Neuronal stem cell (in vitro differentiated cells): ENCODE data around the gene KRT75.

ENCODE experiments used
- DNase-seq: peaks from one replicate; pipeline ENCODE4 v3.0.0-alpha.2; 2013; ENCODE audit warnings: low spot score
- H2AFZ ChIP-seq: one replicate; pipeline ENCODE4 v1.6.1; 2013; ENCODE audit warnings: mild to moderate bottlenecking, low read length, inconsistent platforms
- H2AK5ac ChIP-seq: 2 replicates; pipeline ENCODE4 v1.6.1; 2013; ENCODE audit warnings: low read depth, mild to moderate bottlenecking, inconsistent platforms, low read length, moderate library complexity, mixed read lengths
- H2BK120ac ChIP-seq: 2 replicates; pipeline ENCODE4 v1.6.1; 2013; ENCODE audit warnings: low read depth, mild to moderate bottlenecking, inconsistent platforms, low read length, moderate library complexity, mixed read lengths
- H2BK12ac ChIP-seq: one replicate; pipeline ENCODE4 v1.6.1; 2013; ENCODE audit warnings: low read length, inconsistent platforms
- H2BK15ac ChIP-seq: 2 replicates; pipeline ENCODE4 v1.6.1; 2013; ENCODE audit warnings: mild to moderate bottlenecking, low read length, inconsistent platforms, mixed read lengths
- H2BK5ac ChIP-seq: one replicate; pipeline ENCODE4 v1.6.1; 2013; ENCODE audit warnings: inconsistent platforms, mild to moderate bottlenecking, low read length, moderate library complexity
- H3K14ac ChIP-seq: one replicate; pipeline ENCODE4 v1.6.1; 2013; ENCODE audit warnings: low read length, inconsistent platforms
- H3K18ac ChIP-seq: 2 replicates; pipeline ENCODE4 v1.6.1; 2013; ENCODE audit warnings: low read length, inconsistent platforms
- H3K23ac ChIP-seq: 2 replicates; pipeline ENCODE4 v1.6.1; 2013; ENCODE audit warnings: low read depth, mild to moderate bottlenecking, mixed read lengths, low read length, inconsistent platforms; ENCODE audit not compliant: poor library complexity
- H3K27ac ChIP-seq: replicated peaks from 3 replicates; pipeline ENCODE4 v1.5.1; 2013; ENCODE audit warnings: low read length, inconsistent platforms
- H3K27me3 ChIP-seq, 3 experiments: 2 replicates each; pipeline ENCODE4 v1.6.1; 2013; ENCODE audit warnings: low read length in 3 of 3, mild to moderate bottlenecking in 2 of 3, inconsistent platforms in 1 of 3, low read depth in 1 of 3, mixed read lengths in 1 of 3, moderate library complexity in 1 of 3; ENCODE audit not compliant: control insufficient read depth in 3 of 3, insufficient read depth in 3 of 3
- H3K36me3 ChIP-seq, 2 donors: replicated peaks in 1 of 2; 2 replicates each; pipeline ENCODE4 v1.6.1; 2013; ENCODE audit warnings: low read length in 2 of 2; ENCODE audit not compliant: control insufficient read depth in 2 of 2, insufficient read depth in 2 of 2
- H3K4ac ChIP-seq: 2 replicates; pipeline ENCODE4 v1.6.1; 2013; ENCODE audit warnings: inconsistent platforms, mild to moderate bottlenecking, low read length, moderate library complexity
- H3K4me1 ChIP-seq, 2 donors: 1 replicate in 1 of 2; 2 replicates in 1 of 2; pipeline ENCODE4 v1.6.1; 2013; ENCODE audit warnings: low read length in 2 of 2, low read depth in 1 of 2; ENCODE audit not compliant: control insufficient read depth in 2 of 2, insufficient read depth in 1 of 2
- H3K4me2 ChIP-seq: one replicate; pipeline ENCODE4 v1.6.1; 2013; ENCODE audit warnings: mild to moderate bottlenecking, low read length, inconsistent platforms; ENCODE audit not compliant: insufficient read depth, poor library complexity, severe bottlenecking
- H3K4me3 ChIP-seq, 2 donors: 2 replicates each; pipeline ENCODE4 v1.5.1; 2013; ENCODE audit warnings: low read length in 2 of 2, mild to moderate bottlenecking in 2 of 2, inconsistent platforms in 1 of 2, moderate library complexity in 1 of 2
- H3K79me1 ChIP-seq: one replicate; pipeline ENCODE4 v1.6.1; 2013; ENCODE audit warnings: low read depth, mild to moderate bottlenecking, inconsistent platforms, low read length, moderate library complexity
- H3K9ac ChIP-seq: one replicate; pipeline ENCODE4 v1.6.1; 2013; ENCODE audit warnings: mild to moderate bottlenecking, low read depth, low read length, inconsistent platforms; ENCODE audit not compliant: poor library complexity
- H3K9me3 ChIP-seq, 2 donors: replicated peaks in 1 of 2; 2 replicates each; pipeline versions ENCODE3 to v1.6.1; 2013; ENCODE audit warnings: low read length in 2 of 2, mild to moderate bottlenecking in 2 of 2, inconsistent platforms in 1 of 2, low read depth in 1 of 2, mixed read lengths in 1 of 2, moderate library complexity in 1 of 2; ENCODE audit not compliant: control insufficient read depth in 2 of 2, insufficient read depth in 1 of 2
- H4K8ac ChIP-seq: one replicate; pipeline ENCODE4 v1.6.1; 2013; ENCODE audit warnings: low read depth, mild to moderate bottlenecking, inconsistent platforms, low read length, moderate library complexity
- H4K91ac ChIP-seq: one replicate; pipeline ENCODE4 v1.6.1; 2013; ENCODE audit warnings: low read length, low read depth, mild to moderate bottlenecking, inconsistent platforms; ENCODE audit not compliant: poor library complexity
- WGBS, 2 donors: extraction: QIAGEN DNeasy Blood & Tissue Kit; methylation state at CpG; one replicate each; pipeline ENCODE4 v1.1.7; 2013; ENCODE audit warnings: missing lambda C conversion rate in 2 of 2, mixed read lengths in 1 of 2; ENCODE audit not compliant: insufficient read length in 2 of 2, insufficient replicate concordance in 1 of 2; ENCODE audit errors: extremely low coverage in 2 of 2; 5-methylcytosine and 5-hydroxymethylcytosine counted together

Gene KRT75

DNA sequence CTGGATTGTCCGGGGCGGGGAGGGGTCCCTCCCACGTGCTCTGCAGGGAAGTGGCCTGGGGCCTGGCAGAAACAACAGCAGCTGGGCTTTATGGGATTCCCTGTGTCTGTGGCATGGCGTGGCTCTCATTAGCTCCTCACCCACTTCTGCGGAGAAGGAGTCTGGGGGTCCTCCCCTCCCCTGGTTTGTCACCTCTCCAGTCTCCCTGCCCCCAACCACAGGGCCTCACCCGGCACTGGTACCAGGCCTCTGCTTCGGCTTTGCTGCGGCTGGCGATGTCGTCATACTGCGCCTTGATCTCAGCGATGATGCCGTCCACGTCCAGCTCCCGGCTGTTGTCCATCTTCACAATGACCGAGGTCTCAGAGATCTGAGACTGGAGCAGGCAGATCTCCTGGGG, 34.4 kb downstream of the KRT75 start:
- peaks cover 0 to 2% of the 10 kb centered on the region in 2 donors for H3K9me3 ChIP-seq
- no peak overlapping the region for H3K23ac ChIP-seq
- peak overlapping the region; percentile 76 for H3K18ac ChIP-seq
- peaks cover 0 to 2% (median 0%) of the 10 kb centered on the region in 3 experiments for H3K27me3 ChIP-seq
- no peak overlapping the region for H2BK12ac ChIP-seq
- no peak for DNase-seq
- H3K4me1 ChIP-seq, result no peaks in the 10 kb centered on the region
- no peak overlapping the region for H3K27ac ChIP-seq
- no peak overlapping the region for H2BK120ac ChIP-seq
- H3K14ac ChIP-seq, result no peak overlapping the region
- H2AFZ ChIP-seq, result no peak overlapping the region
- H2BK15ac ChIP-seq, result no peak overlapping the region
- H3K4ac ChIP-seq, result no peak overlapping the region
- H4K8ac ChIP-seq, result no peak overlapping the region
- H4K91ac ChIP-seq, result peak overlapping the region; percentile 16
- no peaks in the 10 kb centered on the region for H3K36me3 ChIP-seq
- WGBS, 2 donors, result no CpG with 5 or more reads among the region's 16 CpGs
- peak overlapping the region; percentile 6 for H3K9ac ChIP-seq
- H3K4me2 ChIP-seq, result no peak overlapping the region
- H3K79me1 ChIP-seq, result no peaks in the 10 kb centered on the region
- no peak overlapping the region for H3K4me3 ChIP-seq
- H2BK5ac ChIP-seq, result peak overlapping the region; percentile 27
- no peak overlapping the region for H2AK5ac ChIP-seq

DNA sequence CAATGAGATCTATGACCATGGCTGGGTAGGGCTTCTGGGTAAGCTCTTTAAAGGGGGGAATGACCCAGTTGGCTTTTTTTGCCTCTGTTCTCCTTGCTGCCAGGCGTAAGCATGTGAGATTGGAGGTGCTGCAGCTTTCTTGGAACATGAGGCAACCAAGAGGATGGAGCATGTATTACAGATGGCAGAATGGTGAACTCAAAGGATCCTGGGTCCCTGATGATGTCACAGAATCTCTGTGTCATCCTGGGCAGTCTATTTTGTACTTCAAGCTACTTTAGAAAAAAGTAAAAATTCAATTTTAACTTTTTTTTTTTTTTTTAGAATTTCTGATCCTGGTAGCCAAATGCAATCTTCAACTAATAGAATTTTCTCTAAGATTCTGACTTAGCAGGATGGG, 36.0 kb downstream of the KRT75 start:
- WGBS, 2 donors, result no CpG with 5 or more reads among the region's 1 CpG
- H3K4me2 ChIP-seq, result no peak overlapping the region
- no peak for DNase-seq

DNA sequence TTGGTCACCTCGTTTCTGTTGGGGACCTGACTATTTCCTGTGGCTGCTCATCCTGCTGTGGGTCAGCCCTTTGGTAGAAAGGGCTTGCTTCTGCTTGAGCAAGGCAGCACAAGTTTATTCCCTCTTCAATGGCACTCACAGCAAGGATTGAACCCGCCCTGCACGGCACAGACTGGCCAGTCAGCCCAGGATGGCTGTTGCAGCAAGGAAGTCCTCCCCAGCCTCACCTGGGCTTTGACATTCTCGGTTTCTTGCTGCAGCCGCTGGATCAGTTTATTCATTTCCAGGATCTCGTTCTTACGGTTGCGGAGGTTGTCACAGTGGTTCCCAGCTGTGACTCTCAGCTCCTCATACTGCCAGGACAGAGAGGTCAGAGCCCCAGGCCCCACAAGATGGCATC, 37.5 kb downstream of the KRT75 start:
- H3K79me1 ChIP-seq, result no peaks in the 10 kb centered on the region
- peaks cover 0 to 5% (median 2%) of the 10 kb centered on the region in 3 experiments for H3K27me3 ChIP-seq
- no peak overlapping the region for H3K14ac ChIP-seq
- H3K9ac ChIP-seq, result no peak overlapping the region
- H3K36me3 ChIP-seq, result no peaks in the 10 kb centered on the region
- H3K23ac ChIP-seq, result peak overlapping the region; percentile 7
- H3K9me3 ChIP-seq, result peaks cover 0 to 2% of the 10 kb centered on the region in 2 donors
- H4K8ac ChIP-seq, result no peak overlapping the region
- H2BK12ac ChIP-seq, result no peak overlapping the region
- no peak overlapping the region for H2BK5ac ChIP-seq
- H3K4ac ChIP-seq, result no peak overlapping the region
- DNase-seq, result no peak
- H2BK120ac ChIP-seq, result no peak overlapping the region
- no peak overlapping the region for H3K4me2 ChIP-seq
- no peak overlapping the region for H2AFZ ChIP-seq
- H3K4me3 ChIP-seq, result no peak overlapping the region
- H3K4me1 ChIP-seq, result no peaks in the 10 kb centered on the region
- H2AK5ac ChIP-seq, result no peak overlapping the region
- no CpG with 5 or more reads among the region's 8 CpGs for WGBS, 2 donors
- no peak overlapping the region for H3K27ac ChIP-seq
- no peak overlapping the region for H4K91ac ChIP-seq
- H2BK15ac ChIP-seq, result no peak overlapping the region
- H3K18ac ChIP-seq, result no peak overlapping the region

More for the DNA sequence above, 36.0 kb downstream of the KRT75 start:
- Histone ChIP-seq H3K9ac (no peak overlapping the region), H2BK120ac (no peak overlapping the region), H2BK5ac (no peak overlapping the region), H3K79me1 (no peaks in the 10 kb centered on the region), H2BK12ac (no peak overlapping the region), H3K9me3 (peaks cover 0 to 2% of the 10 kb centered on the region in 2 donors), H2AK5ac (no peak overlapping the region), H3K4me3 (no peak overlapping the region), H3K27me3 (peaks cover 0 to 2% (median 0%) of the 10 kb centered on the region in 3 experiments), H3K18ac (no peak overlapping the region), H2BK15ac (no peak overlapping the region), H3K4ac (no peak overlapping the region), H3K36me3 (no peaks in the 10 kb centered on the region), H3K27ac (no peak overlapping the region), H3K4me1 (no peaks in the 10 kb centered on the region), H2AFZ (no peak overlapping the region), H3K23ac (no peak overlapping the region), H4K8ac (no peak overlapping the region), H4K91ac (no peak overlapping the region), H3K14ac (no peak overlapping the region)

DNA sequence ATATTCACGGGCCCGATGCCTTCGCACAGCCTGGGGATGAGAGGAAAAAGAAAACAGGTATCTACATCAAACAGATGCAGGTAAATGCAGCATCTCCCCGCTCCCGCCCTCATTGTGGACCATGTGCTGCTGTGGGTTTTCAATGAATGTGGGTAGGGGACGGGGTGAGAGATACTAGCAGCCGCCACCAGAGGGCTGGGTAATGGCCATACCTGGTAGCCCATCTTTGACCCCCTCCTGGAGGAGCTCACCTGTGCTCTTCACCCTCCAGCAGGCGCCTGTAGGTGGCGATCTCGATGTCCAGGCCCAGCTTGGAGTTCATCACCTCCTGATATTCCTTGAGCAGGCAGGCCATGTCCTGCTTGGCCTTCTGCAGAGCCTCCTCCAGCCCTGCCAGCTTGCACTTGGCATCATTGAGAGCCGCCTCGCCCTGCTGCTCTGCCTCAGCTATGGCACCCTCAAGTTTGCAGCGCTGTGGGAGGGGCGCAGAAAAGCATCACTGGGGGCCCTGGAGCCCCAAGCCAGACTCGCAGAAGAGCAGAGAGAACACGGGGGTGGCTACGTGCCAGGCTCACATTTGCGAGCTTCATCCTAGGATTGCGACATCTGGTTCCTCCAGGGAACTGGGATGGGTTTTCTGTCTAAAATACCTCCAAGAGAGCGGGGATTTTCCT, 38.3 kb downstream of the KRT75 start:
- H3K79me1 ChIP-seq, result no peaks in the 10 kb centered on the region
- H2BK15ac ChIP-seq, result peak overlapping the region; percentile 7
- H3K9me3 ChIP-seq, result peaks cover 0 to 2% of the 10 kb centered on the region in 2 donors
- H3K4me1 ChIP-seq, result no peaks in the 10 kb centered on the region
- peaks cover 0 to 5% (median 2%) of the 10 kb centered on the region in 3 experiments for H3K27me3 ChIP-seq
- no peak overlapping the region for H3K4ac ChIP-seq
- no CpG with 5 or more reads among the region's 20 CpGs for WGBS, 2 donors
- H3K18ac ChIP-seq, result peak overlapping the region; percentile 77
- no peak overlapping the region for H2BK120ac ChIP-seq
- no peak overlapping the region for H3K4me2 ChIP-seq
- no peak overlapping the region for H3K4me3 ChIP-seq
- H3K14ac ChIP-seq, result no peak overlapping the region
- no peak for DNase-seq
- H2AK5ac ChIP-seq, result peak overlapping the region; percentile 5
- H2BK5ac ChIP-seq, result no peak overlapping the region
- no peak overlapping the region for H2BK12ac ChIP-seq
- H3K36me3 ChIP-seq, result no peaks in the 10 kb centered on the region
- no peak overlapping the region for H3K9ac ChIP-seq
- no peak overlapping the region for H2AFZ ChIP-seq
- H4K91ac ChIP-seq, result no peak overlapping the region
- H3K23ac ChIP-seq, result no peak overlapping the region
- no peak overlapping the region for H4K8ac ChIP-seq
- no peak overlapping the region for H3K27ac ChIP-seq
